ENCODE results near the gene CALCB. TPM values are rescaled to one million over a fixed set of nuclear protein-coding genes. Genes with fewer than 3 reads are reported as not detected.

The CALCB gene
- total RNA-seq, 1 donor from 2014 or later, result 2.4 TPM

DNA sequence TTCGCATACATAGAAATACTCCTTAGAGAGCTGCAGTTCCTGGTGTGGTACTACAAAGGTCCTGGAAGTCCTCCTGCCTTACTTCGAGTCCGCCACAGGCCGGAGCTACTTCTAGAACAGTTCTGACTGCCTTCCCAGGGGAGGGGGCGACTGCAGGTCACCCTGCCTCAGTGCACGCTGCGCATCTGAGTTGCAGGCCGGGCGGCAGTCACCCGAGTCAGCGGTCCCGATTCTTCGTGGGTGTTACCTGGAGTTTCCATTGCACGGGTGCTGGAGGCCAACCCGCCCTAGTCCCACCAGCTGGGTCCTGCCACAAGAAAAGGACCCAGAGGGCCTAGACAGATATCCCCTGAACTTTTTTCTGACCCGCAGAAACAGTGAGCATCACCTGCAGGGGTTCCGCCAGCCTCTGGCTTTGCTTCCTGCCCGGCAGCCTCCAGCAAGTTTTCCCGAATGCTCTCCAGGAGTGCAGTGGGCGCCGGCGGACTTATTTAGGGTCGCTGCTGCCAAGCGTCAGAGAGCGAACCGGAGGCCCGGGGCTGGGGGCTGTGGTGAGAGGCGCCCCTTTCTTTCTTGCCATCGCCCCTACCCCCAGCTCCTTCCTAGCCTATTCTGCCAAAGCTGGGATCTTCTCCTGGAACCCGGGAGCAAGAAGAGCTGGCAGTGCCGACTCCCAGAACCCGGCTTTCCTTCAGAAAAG lies 1.7 kb upstream of the CALCB start:
- Histone ChIP-seq H3K27me3 (ENCODE audit: control insufficient read depth, insufficient read depth, low read length) (peaks cover 28% of the 10 kb centered on the region), H3K4me3 (ENCODE audit: low read depth, low read length) (no peak overlapping the region), H3K36me3 (ENCODE audit: control insufficient read depth, insufficient read depth, low read length) (no peaks in the 10 kb centered on the region)
- TF ChIP-seq, protein P1, sequence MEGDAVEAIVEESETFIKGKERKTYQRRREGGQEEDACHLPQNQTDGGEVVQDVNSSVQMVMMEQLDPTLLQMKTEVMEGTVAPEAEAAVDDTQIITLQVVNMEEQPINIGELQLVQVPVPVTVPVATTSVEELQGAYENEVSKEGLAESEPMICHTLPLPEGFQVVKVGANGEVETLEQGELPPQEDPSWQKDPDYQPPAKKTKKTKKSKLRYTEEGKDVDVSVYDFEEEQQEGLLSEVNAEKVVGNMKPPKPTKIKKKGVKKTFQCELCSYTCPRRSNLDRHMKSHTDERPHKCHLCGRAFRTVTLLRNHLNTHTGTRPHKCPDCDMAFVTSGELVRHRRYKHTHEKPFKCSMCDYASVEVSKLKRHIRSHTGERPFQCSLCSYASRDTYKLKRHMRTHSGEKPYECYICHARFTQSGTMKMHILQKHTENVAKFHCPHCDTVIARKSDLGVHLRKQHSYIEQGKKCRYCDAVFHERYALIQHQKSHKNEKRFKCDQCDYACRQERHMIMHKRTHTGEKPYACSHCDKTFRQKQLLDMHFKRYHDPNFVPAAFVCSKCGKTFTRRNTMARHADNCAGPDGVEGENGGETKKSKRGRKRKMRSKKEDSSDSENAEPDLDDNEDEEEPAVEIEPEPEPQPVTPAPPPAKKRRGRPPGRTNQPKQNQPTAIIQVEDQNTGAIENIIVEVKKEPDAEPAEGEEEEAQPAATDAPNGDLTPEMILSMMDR (IDR thresholded peaks at IDR 0.05; ENCODE audit: insufficient read depth, low read length, poor library complexity, severe bottlenecking), result no peak
- DNase-seq (ENCODE audit: low read depth), result no peak

DNA sequence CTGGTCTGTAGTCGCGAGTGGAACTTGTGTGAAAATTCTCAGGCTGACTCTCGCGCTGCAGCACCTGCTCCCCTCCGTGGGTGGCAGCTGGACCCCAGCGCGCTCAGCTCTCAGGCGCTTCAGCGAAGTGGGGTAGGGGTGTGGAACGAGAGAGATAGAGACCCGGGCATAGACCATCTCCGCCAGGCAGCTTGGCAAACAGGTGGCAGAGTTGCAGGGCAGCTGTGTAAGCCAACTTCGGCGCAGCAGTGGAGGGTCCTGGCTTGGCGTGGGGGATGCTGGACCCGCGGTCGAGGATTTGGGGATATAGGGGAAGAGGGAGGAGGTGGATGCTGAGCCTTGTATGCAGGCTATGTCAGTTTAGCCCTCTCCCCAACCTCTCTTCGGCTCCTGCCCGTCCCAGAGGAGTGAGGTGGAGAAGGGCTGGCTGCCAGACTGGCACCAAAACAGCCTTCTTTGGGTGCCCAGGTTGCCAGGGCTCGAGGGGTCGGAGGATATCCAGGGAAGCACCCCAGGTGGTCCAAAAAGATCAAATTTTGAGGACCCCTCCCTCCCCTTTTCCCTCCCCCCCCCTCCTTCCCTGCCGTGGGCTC lies 746 bp upstream of the CALCB start:
- TF ChIP-seq, protein P1 (IDR thresholded peaks at IDR 0.05; ENCODE audit: insufficient read depth, low read length, poor library complexity, severe bottlenecking), result no peak
- Histone ChIP-seq H3K27me3 (ENCODE audit: control insufficient read depth, insufficient read depth, low read length) (peaks cover 31% of the 10 kb centered on the region), H3K4me3 (ENCODE audit: low read depth, low read length) (no peak overlapping the region), H3K36me3 (ENCODE audit: control insufficient read depth, insufficient read depth, low read length) (no peaks in the 10 kb centered on the region)
- DNase-seq (ENCODE audit: low read depth), result no peak

DNA sequence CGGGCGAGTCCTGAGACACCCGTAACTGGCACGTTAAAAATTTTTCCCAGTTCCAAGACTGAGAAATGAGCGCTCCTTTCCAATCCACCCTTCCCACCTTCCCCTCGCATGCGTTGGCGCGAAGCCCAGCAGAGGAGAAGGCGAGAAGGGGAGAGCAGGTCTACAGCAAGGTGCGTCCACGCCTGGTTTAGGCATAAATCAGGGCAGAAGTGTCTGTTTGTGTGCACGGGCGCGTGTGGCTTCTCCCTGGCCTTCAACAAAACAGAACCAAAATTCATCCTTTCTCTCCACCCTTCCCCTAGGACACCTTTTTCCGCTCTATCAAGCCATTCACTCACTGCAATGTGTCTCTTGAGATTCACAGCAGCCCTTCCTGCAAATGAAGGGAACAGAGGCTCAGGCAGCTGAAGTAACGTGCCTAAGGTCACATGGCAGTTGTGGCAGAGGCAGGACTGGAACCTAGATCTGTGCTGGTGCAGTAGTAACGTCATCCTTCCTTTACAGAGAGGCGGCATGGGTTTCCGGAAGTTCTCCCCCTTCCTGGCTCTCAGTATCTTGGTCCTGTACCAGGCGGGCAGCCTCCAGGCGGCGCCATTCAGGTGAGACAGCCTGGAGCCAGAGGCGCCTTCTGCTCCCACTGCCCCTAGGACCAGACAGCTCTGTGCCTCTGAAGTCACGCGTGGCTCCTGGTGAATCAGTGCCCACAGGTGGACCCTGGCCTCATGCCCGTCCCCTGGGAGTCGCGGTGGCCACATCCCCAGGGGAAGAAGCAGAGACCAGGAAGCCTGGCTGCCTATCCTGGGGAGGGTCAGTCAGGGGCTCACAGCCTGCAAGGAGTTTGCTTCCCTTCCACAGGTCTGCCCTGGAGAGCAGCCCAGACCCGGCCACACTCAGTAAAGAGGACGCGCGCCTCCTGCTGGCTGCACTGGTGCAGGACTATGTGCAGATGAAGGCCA lies 1.1 kb downstream of the CALCB start:
- peak; percentile 41 for DNase-seq (ENCODE audit: low read depth)
- Histone ChIP-seq H3K4me3 (ENCODE audit: low read depth, low read length) (peak overlapping the region; percentile 34), H3K36me3 (ENCODE audit: control insufficient read depth, insufficient read depth, low read length) (no peaks in the 10 kb centered on the region), H3K27me3 (ENCODE audit: control insufficient read depth, insufficient read depth, low read length) (peaks cover 31% of the 10 kb centered on the region)
- TF ChIP-seq, protein P1 (IDR thresholded peaks at IDR 0.05; ENCODE audit: insufficient read depth, low read length, poor library complexity, severe bottlenecking), result peak; percentile 73

DNA sequence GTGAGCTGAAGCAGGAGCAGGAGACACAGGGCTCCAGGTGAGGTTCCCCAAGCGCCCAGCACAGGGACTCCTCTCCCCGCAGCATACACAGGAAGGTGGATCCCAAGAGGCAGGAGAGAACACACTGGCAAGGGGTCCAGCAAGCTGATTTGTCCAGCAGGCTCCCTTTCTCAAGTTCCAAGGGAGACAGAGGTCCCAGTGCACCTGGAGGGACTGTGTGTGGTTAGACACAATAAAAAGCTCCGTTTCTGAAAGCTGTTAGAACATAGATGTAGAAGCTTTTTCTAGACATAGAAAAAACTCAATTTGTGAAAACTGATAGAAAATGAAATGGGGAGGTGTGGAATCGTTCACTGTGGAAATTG lies 1.8 kb downstream of the CALCB start:
- no peak overlapping the region for H3K4me3 ChIP-seq (ENCODE audit: low read depth, low read length)
- H3K36me3 ChIP-seq (ENCODE audit: control insufficient read depth, insufficient read depth, low read length), result no peaks in the 10 kb centered on the region
- TF ChIP-seq, protein P1 (IDR thresholded peaks at IDR 0.05; ENCODE audit: insufficient read depth, low read length, poor library complexity, severe bottlenecking), result no peak
- DNase-seq (ENCODE audit: low read depth), result no peak
- peaks cover 31% of the 10 kb centered on the region for H3K27me3 ChIP-seq (ENCODE audit: control insufficient read depth, insufficient read depth, low read length)

DNA sequence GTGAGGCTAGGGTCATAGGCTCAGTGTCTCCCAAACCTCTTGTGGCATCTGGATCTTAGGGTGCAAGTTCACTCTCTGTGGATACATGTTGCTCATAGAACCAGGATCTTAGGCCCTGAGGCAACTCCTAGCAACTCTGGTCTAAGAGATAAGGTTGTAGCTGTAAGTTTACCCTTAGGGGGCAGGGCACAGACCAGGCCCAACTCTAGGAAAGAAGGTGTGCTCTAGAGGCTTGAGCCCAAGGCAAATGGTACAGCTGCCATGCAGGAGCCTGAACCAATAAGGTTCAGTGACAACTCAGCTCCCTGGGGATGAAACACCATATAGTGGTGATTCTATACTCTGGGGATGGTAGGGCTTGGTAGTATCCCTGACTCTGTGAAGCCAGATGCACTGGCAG lies 17.8 kb downstream of the CALCB start:
- Histone ChIP-seq H3K36me3 (ENCODE audit: control insufficient read depth, insufficient read depth, low read length) (no peaks in the 10 kb centered on the region), H3K4me3 (ENCODE audit: low read depth, low read length) (no peak overlapping the region), H3K27me3 (ENCODE audit: control insufficient read depth, insufficient read depth, low read length) (no peaks in the 10 kb centered on the region)
- no peak for DNase-seq (ENCODE audit: low read depth)
- TF ChIP-seq, protein P1 (IDR thresholded peaks at IDR 0.05; ENCODE audit: insufficient read depth, low read length, poor library complexity, severe bottlenecking), result no peak
